ENCODE data around the gene ZNF768.

Gene ZNF768

GRCh38 chr16:30526137-30526822 lies at the start of gene ZNF768:
Gene ZNF768, minus strand, starts transcription at chr16:30526566. Its CDS starts 153 bp downstream, at chr16:30526413.
- DNase-seq (ENCODE audit: low spot score): no peak
- FAIRE-seq: no peak

GRCh38 chr16:30574678-30575077 lies 48.3 kb upstream of the ZNF768 start:
- FAIRE-seq: no peak
- DNase-seq (ENCODE audit: low spot score): no peak

GRCh38 chr16:30571445-30572322 lies 45.3 kb upstream of the ZNF768 start, which contains the start of gene ZNF688:
Gene ZNF688, minus strand, starts transcription at chr16:30571714. Its CDS starts 85 bp downstream, at chr16:30571629.
- DNase-seq (ENCODE audit: low spot score) (peak; percentile 20), FAIRE-seq (no peak)

GRCh38 chr16:30570636-30571444 lies 44.5 kb upstream of the ZNF768 start:
- DNase-seq (ENCODE audit: low spot score) (no peak), FAIRE-seq (no peak)

- DNase-seq (ENCODE audit: low spot score) (no peak), FAIRE-seq (no peak)
Observed at GRCh38 chr16:30569746-30570635, 43.6 kb upstream of the ZNF768 start.

GRCh38 chr16:30569281-30569680 lies 42.9 kb upstream of the ZNF768 start:
- no peak for FAIRE-seq
- DNase-seq (ENCODE audit: low spot score): no peak

GRCh38 chr16:30567991-30568638 lies 41.7 kb upstream of the ZNF768 start:
- peak; percentile 63 for DNase-seq (ENCODE audit: low spot score)
- FAIRE-seq: no peak

GRCh38 chr16:30567160-30567990 lies 41.0 kb upstream of the ZNF768 start:
- FAIRE-seq (no peak), DNase-seq (ENCODE audit: low spot score) (peak; percentile 82)

- no peak for FAIRE-seq
- DNase-seq (ENCODE audit: low spot score): no peak
Observed at GRCh38 chr16:30566531-30566930, 40.2 kb upstream of the ZNF768 start.

GRCh38 chr16:30565984-30566383 lies 39.6 kb upstream of the ZNF768 start:
- DNase-seq (ENCODE audit: low spot score) (no peak), FAIRE-seq (no peak)

- DNase-seq (ENCODE audit: low spot score) (no peak), FAIRE-seq (no peak)
Observed at GRCh38 chr16:30565526-30565925, 39.2 kb upstream of the ZNF768 start.

- DNase-seq (ENCODE audit: low spot score) (no peak), FAIRE-seq (no peak)
Observed at GRCh38 chr16:30562021-30562420, 35.7 kb upstream of the ZNF768 start.

- no peak for DNase-seq (ENCODE audit: low spot score)
- FAIRE-seq: no peak
Observed at GRCh38 chr16:30561089-30561816, 34.9 kb upstream of the ZNF768 start.

GRCh38 chr16:30559690-30560089 lies 33.3 kb upstream of the ZNF768 start:
- no peak for DNase-seq (ENCODE audit: low spot score)
- FAIRE-seq: no peak

GRCh38 chr16:30558789-30559377 lies 32.5 kb upstream of the ZNF768 start:
- no peak for DNase-seq (ENCODE audit: low spot score)
- FAIRE-seq: no peak

- DNase-seq (ENCODE audit: low spot score) (peak; percentile 93), FAIRE-seq (peak; percentile 88)
Observed at GRCh38 chr16:30557957-30558788, 31.8 kb upstream of the ZNF768 start, which contains the start of gene ZNF764. Gene ZNF764, minus strand, starts transcription at chr16:30558374. Its CDS starts 192 bp downstream, at chr16:30558182.

- DNase-seq (ENCODE audit: low spot score) (no peak), FAIRE-seq (no peak)
Observed at GRCh38 chr16:30557707-30557956, 31.3 kb upstream of the ZNF768 start.

- DNase-seq (ENCODE audit: low spot score) (no peak), FAIRE-seq (no peak)
Observed at GRCh38 chr16:30556125-30556473, 29.7 kb upstream of the ZNF768 start.
